ENCODE results near the gene AURKA.

The AURKA gene

GRCh38 chr20:56426926-56427325 is 34.9 kb upstream of the AURKA start:
- Histone ChIP-seq H2AFZ (ENCODE audit: low read length) (no peak overlapping the region), H3K4me1 (ENCODE audit: low read length) (no peaks in the 10 kb centered on the region), H4K20me1 (ENCODE audit: insufficient read depth, low read length) (no peaks in the 10 kb centered on the region), H3K4me2 (ENCODE audit: low read depth, low read length) (no peak overlapping the region), H3K4me3 (ENCODE audit: low read length) (no peak overlapping the region), H3F3A (ENCODE audit: insufficient read depth, low read length) (no peaks in the 10 kb centered on the region), H3K27ac (ENCODE audit: low read length) (no peak overlapping the region), H3K9me3 (replicated peaks; ENCODE audit: insufficient read depth, low read length) (no peaks in the 10 kb centered on the region), H3K9me2 (replicated peaks; ENCODE audit: insufficient read depth, low read length) (no peaks in the 10 kb centered on the region), H3K36me3 (replicated peaks; ENCODE audit: insufficient read depth, low read length) (no peaks in the 10 kb centered on the region), H3K27me3 (replicated peaks; ENCODE audit: insufficient read depth, low read length) (no peaks in the 10 kb centered on the region), H3K79me2 (ENCODE audit: low read length) (no peaks in the 10 kb centered on the region), H3K9ac (ENCODE audit: low read length) (no peak overlapping the region)
- TF ChIP-seq EZH2 (optimal IDR thresholded peaks at IDR 0.05; ENCODE audit: low read depth, low read length) (no peak), EZH2phosphoT487 (IDR thresholded peaks at IDR 0.05; ENCODE audit: low read length) (no peak), CTCF (IDR thresholded peaks at IDR 0.05; ENCODE audit: low read length) (no peak)
- no peak for DNase-seq

GRCh38 chr20:56426026-56426425 is 34.0 kb upstream of the AURKA start:
- H3K27ac ChIP-seq (ENCODE audit: low read length) = no peak overlapping the region
- no peak overlapping the region for H3K4me3 ChIP-seq (ENCODE audit: low read length)
- H4K20me1 ChIP-seq (ENCODE audit: insufficient read depth, low read length) = no peaks in the 10 kb centered on the region
- no peak overlapping the region for H3K4me2 ChIP-seq (ENCODE audit: low read depth, low read length)
- H3K9me2 ChIP-seq (replicated peaks; ENCODE audit: insufficient read depth, low read length) = no peaks in the 10 kb centered on the region
- no peaks in the 10 kb centered on the region for H3K27me3 ChIP-seq (replicated peaks; ENCODE audit: insufficient read depth, low read length)
- H2AFZ ChIP-seq (ENCODE audit: low read length) = no peak overlapping the region
- no peaks in the 10 kb centered on the region for H3K9me3 ChIP-seq (replicated peaks; ENCODE audit: insufficient read depth, low read length)
- no peaks in the 10 kb centered on the region for H3K36me3 ChIP-seq (replicated peaks; ENCODE audit: insufficient read depth, low read length)
- no peaks in the 10 kb centered on the region for H3K79me2 ChIP-seq (ENCODE audit: low read length)
- H3K9ac ChIP-seq (ENCODE audit: low read length) = no peak overlapping the region
- no peaks in the 10 kb centered on the region for H3F3A ChIP-seq (ENCODE audit: insufficient read depth, low read length)
- no peak for DNase-seq
- H3K4me1 ChIP-seq (ENCODE audit: low read length) = no peaks in the 10 kb centered on the region
- no peak for TF ChIP-seq CTCF (IDR thresholded peaks at IDR 0.05; ENCODE audit: low read length)
- no peak for TF ChIP-seq EZH2phosphoT487 (IDR thresholded peaks at IDR 0.05; ENCODE audit: low read length)
- TF ChIP-seq EZH2 (optimal IDR thresholded peaks at IDR 0.05; ENCODE audit: low read depth, low read length) = no peak

- Histone ChIP-seq H4K20me1 (ENCODE audit: insufficient read depth, low read length) (no peaks in the 10 kb centered on the region), H3K4me2 (ENCODE audit: low read depth, low read length) (no peak overlapping the region), H3K9ac (ENCODE audit: low read length) (no peak overlapping the region), H3K79me2 (ENCODE audit: low read length) (no peaks in the 10 kb centered on the region), H3K36me3 (replicated peaks; ENCODE audit: insufficient read depth, low read length) (no peaks in the 10 kb centered on the region), H3K4me3 (ENCODE audit: low read length) (no peak overlapping the region), H3K9me3 (replicated peaks; ENCODE audit: insufficient read depth, low read length) (no peaks in the 10 kb centered on the region), H3K27ac (ENCODE audit: low read length) (no peak overlapping the region), H2AFZ (ENCODE audit: low read length) (no peak overlapping the region), H3K4me1 (ENCODE audit: low read length) (no peaks in the 10 kb centered on the region), H3F3A (ENCODE audit: insufficient read depth, low read length) (no peaks in the 10 kb centered on the region), H3K27me3 (replicated peaks; ENCODE audit: insufficient read depth, low read length) (no peaks in the 10 kb centered on the region), H3K9me2 (replicated peaks; ENCODE audit: insufficient read depth, low read length) (no peaks in the 10 kb centered on the region)
- no peak for DNase-seq
- TF ChIP-seq EZH2phosphoT487 (IDR thresholded peaks at IDR 0.05; ENCODE audit: low read length) (no peak), EZH2 (optimal IDR thresholded peaks at IDR 0.05; ENCODE audit: low read depth, low read length) (no peak), CTCF (IDR thresholded peaks at IDR 0.05; ENCODE audit: low read length) (no peak)
Measured at GRCh38 chr20:56424931-56425330, 32.9 kb upstream of the AURKA start.

Data from MM.1S (cell line).